Lower leg skin (tissue), 4 donors: ENCODE measurements around the gene CYB5R2. TPM values are rescaled to one million over a fixed set of nuclear protein-coding genes. Genes with fewer than 3 reads are reported as not detected.

Source experiments
- DNase-seq, 2 donors: peaks; one replicate each; pipeline ENCODE4 v3.0.0-alpha.2; 2019; ENCODE audit warnings: low spot score in 2 of 2
- H3K4me3 ChIP-seq: fragments of 200-600 bp; sonication (generic); 2 replicates; pipeline ENCODE4 v1.5.1; 2017; ENCODE audit warnings: mild to moderate bottlenecking, low read depth; ENCODE audit not compliant: poor library complexity, severe bottlenecking
- CTCF ChIP-seq, 3 donors: fragments of 450-650 bp; IDR thresholded peaks; one replicate each; pipeline ENCODE4 v1.5.1; 2016; ENCODE audit warnings: antibody characterized with exemption in 3 of 3, mild to moderate bottlenecking in 3 of 3, moderate library complexity in 2 of 3
- POLR2A ChIP-seq, 2 donors: fragments of 450-650 bp; IDR thresholded peaks; one replicate each; pipeline ENCODE4 v1.6.1; 2016 to 2017; ENCODE audit warnings: antibody characterized with exemption in 2 of 2, mild to moderate bottlenecking in 1 of 2, moderate library complexity in 1 of 2
- WGBS, 2 donors: methylation state at CpG; one replicate each; pipeline ENCODE4 v1.1.5; 2018; 5-methylcytosine and 5-hydroxymethylcytosine counted together
- intact Hi-C: fragments of 100-400 bp; cut with DNase I; formaldehyde crosslinking; loops from one replicate; pipeline ENCODE4 v1.15.0; 2023; ENCODE audit warnings: low total_unique reads
- total RNA-seq, 4 donors: library from RNA; depleted of rRNA; stranded (reverse); fragments of >200 nt; gene quantifications; one replicate each; pipeline ENCODE4 v1.1.0, GENCODE V29; 2016

The CYB5R2 gene
- total RNA-seq, 4 donors from 2014 or later = 37.2 to 90.0 (median 40.5) TPM

GRCh38 chr11:7656704-7657103 lies 16.6 kb downstream of the CYB5R2 start:
- DNase-seq = no peak
- intact Hi-C loops = loop anchor here (5.0 kb wide), 1 partner anchor 84 kb away; no protein-coding TSS in a partner anchor
- H3K4me3 ChIP-seq = no peak overlapping the region
- WGBS, 2 donors = 88 to 90% methylated on average over 10 to 11 of the region's 11 CpGs
- TF ChIP-seq CTCF (IDR thresholded peaks at IDR 0.05) = no peak
- no peak for TF ChIP-seq POLR2A (IDR thresholded peaks at IDR 0.05)

GRCh38 chr11:7655253-7656217 lies 17.8 kb downstream of the CYB5R2 start:
- 76 to 77% methylated on average over 14 of the region's 14 CpGs for WGBS, 2 donors
- H3K4me3 ChIP-seq = no peak overlapping the region
- intact Hi-C loops = loop anchor here (5.0 kb wide), 1 partner anchor 83 kb away; no protein-coding TSS in a partner anchor
- peak in 1 of 2 donors; percentile 75 for DNase-seq
- no peak for TF ChIP-seq CTCF (IDR thresholded peaks at IDR 0.05)

GRCh38 chr11:7654195-7654705 lies 19.1 kb downstream of the CYB5R2 start:
- WGBS, 2 donors = 79 to 83% methylated on average over 4 of the region's 4 CpGs
- H3K4me3 ChIP-seq = no peak overlapping the region
- peak in 1 of 2 donors; percentile 72 for DNase-seq
- no peak for TF ChIP-seq POLR2A (IDR thresholded peaks at IDR 0.05)
- no peak for TF ChIP-seq CTCF (IDR thresholded peaks at IDR 0.05)
- intact Hi-C loops = no loop called here

- intact Hi-C loops = no loop called here
- TF ChIP-seq CTCF (IDR thresholded peaks at IDR 0.05) (no peak), POLR2A (IDR thresholded peaks at IDR 0.05) (no peak)
- peak in 1 of 2 donors; percentile 77 for DNase-seq
- no peak overlapping the region for H3K4me3 ChIP-seq
- 81 to 85% methylated on average over 8 to 9 of the region's 9 CpGs for WGBS, 2 donors
Measured at GRCh38 chr11:7651700-7652099, 21.6 kb downstream of the CYB5R2 start.

GRCh38 chr11:7651140-7651551 lies 22.2 kb downstream of the CYB5R2 start:
- H3K4me3 ChIP-seq = no peak overlapping the region
- intact Hi-C loops = no loop called here
- 60 to 65% methylated on average over 5 of the region's 5 CpGs for WGBS, 2 donors
- no peak for DNase-seq
- TF ChIP-seq POLR2A (IDR thresholded peaks at IDR 0.05) (no peak), CTCF (IDR thresholded peaks at IDR 0.05) (no peak)
